GM12878 (cell line): ENCODE measurements around the gene BTG2. TPM values are rescaled to one million over a fixed set of nuclear protein-coding genes. Genes with fewer than 3 reads are reported as not detected.

Experiments used
- ATAC-seq: fragments of 200-7000 bp; cut with Tn5 transposase; 3 replicates; pipeline ENCODE4 v1.9.1; 2020; ENCODE audit warnings: mild to moderate bottlenecking, moderate library complexity
- BruUV-seq: library from RNA; stranded (reverse); fragments of 400-500 nt; replicated peaks from 2 replicates; lab custom pipeline; 2021; lab: Mats Ljungman, UMichigan
- CTCF ChIA-PET: fragments of 300-600 bp; sonication (Branson Sonifier 250); formaldehyde crosslinking; extraction: SDS; loops from one replicate; lab custom pipeline; 2021; ENCODE audit warnings: inconsistent platforms; lab: Yijun Ruan, JAX
- POLR2A ChIA-PET: fragments of 350-600 bp; formaldehyde crosslinking; extraction: SDS; loops from one replicate; lab custom pipeline; 2021; ENCODE audit warnings: inconsistent platforms; lab: Charles Lee
- RAD21 ChIA-PET: fragments of 300-600 bp; sonication (Branson Sonifier 250); formaldehyde crosslinking; loops from one replicate; lab custom pipeline; 2023; ENCODE audit warnings: antibody characterized with exemption; ENCODE audit not compliant: unreplicated experiment; lab: Charles Lee
- SMC1A ChIA-PET: fragments of 300-600 bp; sonication (Branson Sonifier 250); formaldehyde crosslinking; loops from one replicate; lab custom pipeline; 2023; ENCODE audit not compliant: unreplicated experiment, uncharacterized antibody; lab: Charles Lee
- DNase-seq: peaks from one replicate; pipeline ENCODE4 v3.0.0-alpha.2; 2011; ENCODE audit warnings: low read depth, low spot score
- FAIRE-seq: peaks from 3 replicates; lab custom pipeline; 2011; peaks lifted over from hg19 to GRCh38; lab: Jason Lieb, UNC
- H2AFZ ChIP-seq: 2 replicates; pipeline ENCODE4 v1.6.0; 2011; ENCODE audit warnings: low read depth, low read length, control low read depth; ENCODE audit not compliant: control insufficient read depth
- H3K27ac ChIP-seq: 2 replicates; pipeline ENCODE4 v1.5.1; 2011; ENCODE audit warnings: control low read depth; ENCODE audit not compliant: control insufficient read depth, insufficient read depth
- H3K27me3 ChIP-seq, 2 experiments: replicated peaks in 1 of 2; 2 replicates each; pipeline versions ENCODE4 v1.6.0 to v1.6.1; 2011; ENCODE audit warnings: low read length in 1 of 2; ENCODE audit not compliant: control insufficient read depth in 2 of 2, insufficient read depth in 2 of 2
- H3K36me3 ChIP-seq, 2 experiments: 2 replicates each; pipeline ENCODE4 v1.5.1; 2011; ENCODE audit warnings: low read length in 1 of 2; ENCODE audit not compliant: control insufficient read depth in 2 of 2, insufficient read depth in 2 of 2
- H3K4me1 ChIP-seq: 2 replicates; pipeline ENCODE4 v1.6.1; 2011; ENCODE audit warnings: mild to moderate bottlenecking, low read length, moderate library complexity, mixed read lengths; ENCODE audit not compliant: control insufficient read depth, insufficient read depth
- H3K4me2 ChIP-seq: 2 replicates; pipeline ENCODE4 v1.6.0; 2011; ENCODE audit warnings: control low read depth; ENCODE audit not compliant: control insufficient read depth, insufficient read depth
- H3K4me3 ChIP-seq: fragments of 200-600 bp; sonication (generic); 2 replicates; pipeline ENCODE4 v1.5.1; 2016
- H3K79me2 ChIP-seq: 2 replicates; pipeline ENCODE4 v1.6.0; 2011; ENCODE audit warnings: low read length; ENCODE audit not compliant: control insufficient read depth, insufficient read depth
- H3K9ac ChIP-seq: 2 replicates; pipeline ENCODE4 v1.8.0; 2011; ENCODE audit warnings: low read length, control low read depth, mixed read lengths; ENCODE audit not compliant: control insufficient read depth, insufficient read depth
- H3K9me3 ChIP-seq: replicated peaks from 3 replicates; pipeline ENCODE4 v1.5.1; 2011; ENCODE audit warnings: mild to moderate bottlenecking, low read length; ENCODE audit not compliant: control insufficient read depth, insufficient read depth
- H4K20me1 ChIP-seq: 2 replicates; pipeline ENCODE4 v1.6.0; 2011; ENCODE audit not compliant: control insufficient read depth, insufficient read depth
- BCL11A ChIP-seq: IDR thresholded peaks from 2 replicates; pipeline ENCODE4 v1.6.1; 2011; ENCODE audit warnings: low read depth, low read length
- CBX5 ChIP-seq: sonication (generic); IDR thresholded peaks from 2 replicates; pipeline ENCODE4 v1.6.1; 2016; ENCODE audit warnings: low read depth, moderate library complexity, mild to moderate bottlenecking, inconsistent platforms
- CREB1 ChIP-seq: IDR thresholded peaks from 2 replicates; pipeline ENCODE4 v1.6.1; 2012; ENCODE audit warnings: low read depth, mild to moderate bottlenecking, inconsistent platforms
- EP300 ChIP-seq, 2 experiments: fragments of 150-350 bp in 1 of 2; IDR thresholded peaks; 2 replicates each; pipeline ENCODE4 v1.6.1; 2011 to 2012; ENCODE audit warnings: low read depth in 2 of 2, low read length in 2 of 2, borderline replicate concordance in 1 of 2, improper control_type of control experiment in 1 of 2, inconsistent platforms in 1 of 2; ENCODE audit not compliant: control insufficient read depth in 1 of 2
- HCFC1 ChIP-seq: fragments of 150-350 bp; IDR thresholded peaks from 2 replicates; pipeline ENCODE4 v1.6.1; 2014; ENCODE audit warnings: low read length
- HDAC2 ChIP-seq: fragments of 200-600 bp; sonication (generic); IDR thresholded peaks from 2 replicates; pipeline ENCODE4 v1.6.1; 2017
- IKZF1 ChIP-seq: fragments of 450-650 bp; conservative IDR thresholded peaks from 2 replicates; pipeline ENCODE4 v1.6.1; 2017; ENCODE audit warnings: antibody characterized with exemption, mild to moderate bottlenecking
- MEF2A ChIP-seq: IDR thresholded peaks from 2 replicates; pipeline ENCODE4 v1.6.1; 2011; ENCODE audit warnings: low read depth, mild to moderate bottlenecking, low read length, moderate library complexity; ENCODE audit not compliant: insufficient read depth
- NFXL1 ChIP-seq: fragments of 450-650 bp; IDR thresholded peaks from 2 replicates; pipeline ENCODE4 v1.6.1; 2017; ENCODE audit warnings: antibody characterized with exemption, mild to moderate bottlenecking, borderline replicate concordance
- SMAD5 ChIP-seq: IDR thresholded peaks from 2 replicates; pipeline ENCODE4 v1.6.1; 2016; ENCODE audit warnings: antibody characterized with exemption, low read depth
- SMARCA5 ChIP-seq: fragments of 450-650 bp; IDR thresholded peaks from 2 replicates; pipeline ENCODE4 v1.6.1; 2017; ENCODE audit warnings: mild to moderate bottlenecking
- SP1 ChIP-seq: IDR thresholded peaks from one replicate; pipeline ENCODE4 v1.6.1; 2011; ENCODE audit warnings: low read depth, low read length
- SREBF1 ChIP-seq: IDR thresholded peaks from 2 replicates; pipeline ENCODE4 v1.6.1; 2012; ENCODE audit warnings: mild to moderate bottlenecking, low read length
- SREBF2 ChIP-seq: IDR thresholded peaks from 2 replicates; pipeline ENCODE4 v1.6.1; 2012; ENCODE audit warnings: mild to moderate bottlenecking, low read length
- STAT3 ChIP-seq: IDR thresholded peaks from 2 replicates; pipeline ENCODE4 v1.6.1; 2011; ENCODE audit warnings: low read depth, low read length, improper control_type of control experiment
- SUZ12 ChIP-seq: fragments of 200-600 bp; sonication (generic); IDR thresholded peaks from one replicate; pipeline ENCODE4 v1.6.1; 2018; ENCODE audit warnings: antibody characterized with exemption, mild to moderate bottlenecking; ENCODE audit not compliant: unreplicated experiment
- TARDBP ChIP-seq: IDR thresholded peaks from 2 replicates; pipeline ENCODE4 v1.6.1; 2016; ENCODE audit warnings: borderline replicate concordance
- ZNF274 ChIP-seq: IDR thresholded peaks from one replicate; pipeline ENCODE4 v1.8.0; 2011; ENCODE audit not compliant: insufficient read length, insufficient read depth
- WGBS: methylation state at CpG from one replicate; pipeline ENCODE4 v1.1.6; 2016; ENCODE audit warnings: low lambda C conversion rate; ENCODE audit not compliant: insufficient replicate concordance, insufficient coverage; ENCODE audit errors: missing lambda C conversion rate; 5-methylcytosine and 5-hydroxymethylcytosine counted together
- in situ Hi-C: fragments of 300-500 bp; cut with MboI; formaldehyde crosslinking; loops from 9 replicates; pipeline ENCODE4 v1.14.3; 2018; ENCODE audit warnings: mixed read lengths
- intact Hi-C: fragments of 100-400 bp; cut with micrococcal nuclease; formaldehyde crosslinking; loops from one replicate; pipeline ENCODE4 v1.14.2; 2022; ENCODE audit not compliant: unreplicated experiment
- polyA plus RNA-seq, 11 experiments: library from polyadenylated mRNA; depleted of rRNA in 4 of 11; unstranded in 6 of 11; stranded (reverse) in 5 of 11; fragments of >200 nt; fragmentation: Nextera tagmentation in 4 of 11; fragmentation: Illumina TruSeq in 1 of 11; extraction: Ambion mirVana in 4 of 11; extraction: Trizol in 1 of 11; gene quantifications; 1 replicate in 1 of 11; 2 replicates in 10 of 11; pipeline versions ENCODE4 v1.2.1 to v1.2.3, GENCODE V29; 2011 to 2016; ENCODE audit warnings: inconsistent platforms in 2 of 11, missing spikeins in 2 of 11, low read depth in 1 of 11
- total RNA-seq, 4 experiments: library from RNA; depleted of rRNA in 3 of 4; stranded (reverse); fragments of >200 nt in 3 of 4; fragmentation: Illumina TruSeq in 1 of 4; extraction: Trizol in 1 of 4; gene quantifications; 2 replicates each; pipeline versions ENCODE4 v1.2.1 to v1.2.3, GENCODE V29; 2013 to 2021
- TF ChIP-seq, protein P1 (sequence below): IDR thresholded peaks from 2 replicates; pipeline ENCODE4 v1.6.1; 2011; ENCODE audit warnings: borderline replicate concordance, low read depth, mild to moderate bottlenecking, moderate library complexity, mixed read lengths, low read length; ENCODE audit not compliant: insufficient read depth; ENCODE audit errors: extremely low read length

The BTG2 gene
- total and polyA plus RNA-seq, 10 of the 15 experiments (the other 5 are each of a cell fraction or from before 2014, with no cell fraction given): 23.3 to 160 (median 98.1) TPM

DNA sequence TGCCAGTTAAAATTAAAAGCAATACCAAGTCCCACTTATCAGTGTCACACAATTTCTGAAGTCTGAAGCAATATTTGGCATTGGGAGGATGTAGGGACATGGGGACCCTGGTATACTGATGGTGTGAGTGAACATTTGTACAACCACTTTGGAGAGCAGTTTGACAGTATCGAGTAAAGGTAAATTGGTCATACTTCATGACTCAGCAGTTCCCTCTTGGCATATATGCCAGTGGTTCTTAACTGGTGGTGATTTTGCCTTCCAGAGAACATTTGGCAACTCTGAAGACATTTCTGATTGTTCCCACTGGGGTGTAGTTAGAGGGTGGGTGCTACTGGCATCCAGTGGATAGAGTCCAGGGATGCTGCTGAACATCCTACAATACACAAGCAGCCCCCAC is 25.9 kb downstream of the BTG2 start:
- RAD21 ChIA-PET: interaction anchor here (0.7 to 15.9 kb wide), 2 partner anchors 9 to 56 kb away, joined by 3 to 501 read pairs; no protein-coding TSS in a partner anchor
- Histone ChIP-seq H3K9ac (no peak overlapping the region), H3K9me3 (no peaks in the 10 kb centered on the region), H3K4me1 (peaks cover 21% of the 10 kb centered on the region), H4K20me1 (no peaks in the 10 kb centered on the region), H3K79me2 (peaks cover 6% of the 10 kb centered on the region), H3K4me2 (no peak overlapping the region), H3K36me3 (no peaks in the 10 kb centered on the region)
- DNase-seq (no peak), FAIRE-seq (no peak), ATAC-seq (no peak)
- SMC1A ChIA-PET: interaction anchor here (0.9 to 2.3 kb wide), 3 partner anchors 24 to 64 kb away, joined by 3 to 11 read pairs (median 7); no protein-coding TSS in a partner anchor
- 40% methylated on average over 1 of the region's 1 CpG for WGBS
- in situ Hi-C loops: no loop called here
- POLR2A ChIA-PET: no interaction called here
- no peak for TF ChIP-seq IKZF1
- TF ChIP-seq SREBF1: no peak
- TF ChIP-seq, all 136 proteins: peak for 0
- Histone ChIP-seq H2AFZ (no peak overlapping the region), H3K4me3 (no peak overlapping the region), H3K27me3 (no peaks in the 10 kb centered on the region), H3K27ac (no peak overlapping the region)
- BruUV-seq: no TSS peak
- CTCF ChIA-PET: interaction anchor here (2.2 to 20.4 kb wide), 2 partner anchors 9 to 57 kb away, joined by 16 to 854 read pairs; no protein-coding TSS in a partner anchor
- intact Hi-C loops: loop anchor here (10.0 kb wide), 1 partner anchor 296 kb away; no protein-coding TSS in a partner anchor

GRCh38 chr1:203335503-203335902 is 30.2 kb downstream of the BTG2 start:
- intact Hi-C loops (loop anchor here (10.0 kb wide), 1 partner anchor 301 kb away; no protein-coding TSS in a partner anchor), in situ Hi-C loops (loop anchor here (5.0 kb wide), 1 partner anchor 63 kb away; no protein-coding TSS in a partner anchor)
- Histone ChIP-seq H3K4me3 (no peak overlapping the region), H2AFZ (no peak overlapping the region), H3K4me1 (no peaks in the 10 kb centered on the region), H3K36me3 (no peaks in the 10 kb centered on the region)
- FAIRE-seq (no peak), ATAC-seq (no peak), DNase-seq (no peak)
- BruUV-seq: no TSS peak
- ChIA-PET CTCF (interaction anchor here (0.9 to 20.4 kb wide), 14 partner anchors 9 to 152 kb away, joined by 3 to 854 read pairs (median 21); partner anchors contain the start of gene BTG2), SMC1A (interaction anchor here (0.6 to 15.1 kb wide), 16 partner anchors 9 to 275 kb away, joined by 3 to 508 read pairs (median 6); partner anchors contain the start of gene BTG2)
- WGBS: 93% methylated on average over 4 of the region's 4 CpGs
- TF ChIP-seq TARDBP (no peak), CBX5 (no peak), SP1 (no peak), SMAD5 (no peak), ZNF274 (no peak), HDAC2 (no peak), NFXL1 (no peak), MEF2A (no peak), STAT3 (no peak), SMARCA5 (no peak), SREBF2 (no peak), BCL11A (no peak), EP300 (IDR thresholded peaks at IDR 0.05; ENCODE audit: borderline replicate concordance in 1 of 2, control insufficient read depth in 1 of 2, low read depth in 2 of 2, low read length in 2 of 2) (no peak), HCFC1 (no peak), CREB1 (no peak), SUZ12 (no peak)
- TF ChIP-seq, protein P1, sequence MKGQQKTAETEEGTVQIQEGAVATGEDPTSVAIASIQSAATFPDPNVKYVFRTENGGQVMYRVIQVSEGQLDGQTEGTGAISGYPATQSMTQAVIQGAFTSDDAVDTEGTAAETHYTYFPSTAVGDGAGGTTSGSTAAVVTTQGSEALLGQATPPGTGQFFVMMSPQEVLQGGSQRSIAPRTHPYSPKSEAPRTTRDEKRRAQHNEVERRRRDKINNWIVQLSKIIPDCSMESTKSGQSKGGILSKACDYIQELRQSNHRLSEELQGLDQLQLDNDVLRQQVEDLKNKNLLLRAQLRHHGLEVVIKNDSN: no peak
- TF ChIP-seq, all 136 proteins: peak for 0
- no peaks in the 10 kb centered on the region for H4K20me1 ChIP-seq
- H3K27ac ChIP-seq: no peak overlapping the region
- H3K4me2 ChIP-seq: no peak overlapping the region
- RAD21 ChIA-PET: interaction anchor here (0.8 to 15.9 kb wide), 13 partner anchors 10 to 152 kb away, joined by 3 to 501 read pairs (median 5); partner anchors contain the start of gene BTG2
- H3K79me2 ChIP-seq: no peaks in the 10 kb centered on the region
- no peaks in the 10 kb centered on the region for H3K27me3 ChIP-seq
- no peak overlapping the region for H3K9ac ChIP-seq
- no peaks in the 10 kb centered on the region for H3K9me3 ChIP-seq
- POLR2A ChIA-PET: interaction anchor here (1.1 to 7.2 kb wide), 7 partner anchors 15 to 68 kb away, joined by 3 to 48 read pairs (median 8); partner anchors contain the start of gene BTG2
